AG08395 (cell line): Measurements from ENCODE around the gene MASTL.

Experiments
- DNase-seq: peaks from one replicate; pipeline ENCODE4 v3.0.0; 2012; ENCODE audit warnings: mixed read lengths, low spot score

Gene MASTL

GRCh38 chr10:27225642-27226257 is 70.6 kb downstream of the MASTL start:
- DNase-seq = no peak

- no peak for DNase-seq
Measured at GRCh38 chr10:27230022-27230421, 74.9 kb downstream of the MASTL start.

GRCh38 chr10:27235706-27236105 is 80.6 kb downstream of the MASTL start:
- DNase-seq = no peak
